GM12891 (cell line): ENCODE measurements around the gene DCLK2.

Experiments used
- POLR2A ChIP-seq: IDR thresholded peaks from 2 replicates; pipeline ENCODE4 v1.6.1; 2011; ENCODE audit warnings: low read depth, low read length, control low read depth
- TAF1 ChIP-seq: IDR thresholded peaks from 2 replicates; pipeline ENCODE4 v1.6.1; 2011; ENCODE audit warnings: low read depth, low read length, control low read depth

GRCh38 chr4:150278206-150278605 lies 200.0 kb downstream of the DCLK2 start:
- TF ChIP-seq TAF1 (no peak), POLR2A (no peak)
